NCI-H1048 (cell line): Measurements from ENCODE around the gene AGAP5.
A peak's percentile ranks its signal among the peaks of the same experiment; 100 is the strongest.

Experiments
- DNase-seq: peaks from one replicate; lab custom pipeline; 2025; lab: John Stamatoyannopoulos, UW

Gene AGAP5

DNA sequence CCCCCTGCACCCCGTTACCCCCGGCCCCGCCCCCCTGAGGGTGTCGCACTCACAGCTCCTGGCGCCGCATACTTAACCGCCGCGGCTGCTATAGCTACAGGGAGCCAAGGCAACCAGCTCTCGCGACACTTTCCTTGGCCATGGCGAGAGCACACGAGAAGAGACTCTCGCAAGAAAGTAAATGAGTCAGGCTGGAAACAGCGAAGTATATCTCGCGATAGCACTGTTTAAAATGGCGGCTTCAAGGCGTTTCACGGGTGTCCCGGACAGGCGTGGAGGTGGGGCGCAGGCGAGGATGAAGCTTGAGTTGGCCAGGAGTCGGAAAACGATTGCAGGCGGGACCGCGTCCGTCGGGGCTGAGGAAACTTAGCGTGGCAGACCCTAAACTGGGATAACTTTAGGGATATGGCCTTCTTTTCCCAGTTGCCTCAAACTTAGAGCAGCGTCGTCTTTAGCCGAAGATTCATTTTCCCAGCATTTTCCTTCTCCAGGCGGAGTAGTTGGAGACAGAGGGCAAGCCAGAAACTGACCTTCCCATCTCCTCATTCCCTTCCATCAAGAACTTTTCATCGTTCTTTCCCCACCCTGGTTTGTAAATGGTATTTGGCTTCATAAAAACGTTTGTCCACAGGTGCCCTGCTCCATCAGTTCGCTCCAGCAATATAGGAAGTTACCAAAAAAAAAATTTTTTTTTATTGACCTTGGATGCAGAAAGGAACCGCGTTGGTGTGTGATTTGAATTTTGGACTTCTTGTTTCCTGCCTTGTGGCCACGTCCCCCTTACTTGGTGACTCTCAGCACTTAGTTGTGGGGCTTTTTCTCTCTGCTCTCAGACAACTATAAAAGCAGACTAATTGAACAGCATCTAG, 71.8 kb downstream of the AGAP5 start:
- DNase-seq: peak; percentile 93

DNA sequence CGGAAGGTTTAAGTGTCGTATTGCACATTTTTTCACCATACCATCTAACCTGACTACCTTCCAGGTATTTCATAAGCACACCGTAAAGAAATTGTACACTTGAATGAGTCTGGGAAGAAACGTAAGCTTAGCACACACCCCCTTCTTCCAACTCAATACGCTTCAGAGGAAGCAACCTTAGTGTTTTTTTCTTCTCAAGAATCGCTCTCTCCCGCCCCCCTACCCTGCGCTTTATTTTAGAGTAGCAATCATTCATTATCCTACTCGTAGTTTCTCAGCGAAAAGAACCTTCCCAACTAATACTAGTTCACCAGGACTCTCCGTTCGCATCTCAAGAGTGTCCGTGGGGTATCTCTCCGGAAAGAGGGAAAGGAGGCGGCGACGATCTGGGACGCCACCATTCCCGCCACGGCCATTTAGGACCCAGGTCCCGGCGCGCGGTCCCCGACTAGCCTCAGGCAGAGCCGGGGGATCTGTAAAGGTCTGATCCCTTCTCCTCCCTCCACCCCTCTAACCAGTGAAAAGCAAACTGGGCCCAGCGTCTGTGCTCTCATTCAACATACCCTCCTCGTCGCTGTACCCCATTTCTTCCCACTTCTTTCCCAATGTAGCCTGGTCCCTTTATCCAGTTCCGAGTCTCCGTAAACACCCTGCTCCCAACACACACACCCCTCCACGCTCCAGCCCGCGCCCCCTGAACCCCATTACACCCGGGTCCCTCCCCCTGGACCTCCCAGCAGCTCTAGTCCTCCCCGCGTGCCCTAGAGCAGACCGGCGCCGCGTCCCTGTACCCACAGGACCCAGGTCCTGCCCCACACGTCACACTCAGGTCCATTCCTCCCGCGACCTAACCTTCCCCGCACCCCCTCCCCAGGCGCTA, 72.7 kb downstream of the AGAP5 start:
- DNase-seq: no peak
